Measurements from ENCODE around the gene SIRT3. TPM values are rescaled to one million over a fixed set of nuclear protein-coding genes. Genes with fewer than 3 reads are reported as not detected.
"Not testable (repeated sequence)": the region's sequence is repeated elsewhere in the genome, so short reads cannot be mapped to it uniquely, and the experiment has no call there.

The SIRT3 gene
- total RNA-seq, 2 experiments from 2014 or later: 27.7 to 32.1 TPM

DNA sequence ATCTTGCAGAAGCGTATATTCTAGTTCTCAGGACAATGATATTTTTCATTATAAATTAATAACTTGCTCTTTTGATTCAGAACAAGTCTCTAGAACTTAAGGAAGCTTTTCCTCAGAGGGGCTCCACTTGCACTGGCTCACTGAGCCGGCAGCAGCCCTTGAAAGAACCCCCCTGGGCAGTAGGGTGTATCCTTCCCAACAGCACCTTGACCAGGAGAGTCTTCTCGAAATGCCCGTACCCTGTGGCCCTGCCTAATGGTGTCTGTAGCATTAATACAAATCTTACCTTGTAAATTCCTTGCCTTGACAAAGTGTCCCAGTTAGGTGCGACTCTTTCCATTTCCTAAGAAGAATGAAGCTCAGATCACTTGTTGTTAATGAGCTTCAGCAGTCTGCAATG is 14.1 kb upstream of the SIRT3 start:
- TF ChIP-seq, protein P1, sequence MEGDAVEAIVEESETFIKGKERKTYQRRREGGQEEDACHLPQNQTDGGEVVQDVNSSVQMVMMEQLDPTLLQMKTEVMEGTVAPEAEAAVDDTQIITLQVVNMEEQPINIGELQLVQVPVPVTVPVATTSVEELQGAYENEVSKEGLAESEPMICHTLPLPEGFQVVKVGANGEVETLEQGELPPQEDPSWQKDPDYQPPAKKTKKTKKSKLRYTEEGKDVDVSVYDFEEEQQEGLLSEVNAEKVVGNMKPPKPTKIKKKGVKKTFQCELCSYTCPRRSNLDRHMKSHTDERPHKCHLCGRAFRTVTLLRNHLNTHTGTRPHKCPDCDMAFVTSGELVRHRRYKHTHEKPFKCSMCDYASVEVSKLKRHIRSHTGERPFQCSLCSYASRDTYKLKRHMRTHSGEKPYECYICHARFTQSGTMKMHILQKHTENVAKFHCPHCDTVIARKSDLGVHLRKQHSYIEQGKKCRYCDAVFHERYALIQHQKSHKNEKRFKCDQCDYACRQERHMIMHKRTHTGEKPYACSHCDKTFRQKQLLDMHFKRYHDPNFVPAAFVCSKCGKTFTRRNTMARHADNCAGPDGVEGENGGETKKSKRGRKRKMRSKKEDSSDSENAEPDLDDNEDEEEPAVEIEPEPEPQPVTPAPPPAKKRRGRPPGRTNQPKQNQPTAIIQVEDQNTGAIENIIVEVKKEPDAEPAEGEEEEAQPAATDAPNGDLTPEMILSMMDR (IDR thresholded peaks at IDR 0.05): no peak
- ChIA-PET POLR2A (interaction anchor here (0.7 to 3.9 kb wide), 13 partner anchors 9 to 113 kb away, joined by 3 to 24 read pairs (median 6); partner anchors contain the start of genes IFITM2, NLRP6, PSMD13 and SIRT3), CTCF (interaction anchor here (0.7 to 5.1 kb wide), 43 partner anchors 8 to 223 kb away, joined by 3 to 71 read pairs (median 10); partner anchors contain the start of genes ANO9, BET1L, IFITM2 and IFITM5)
- intact Hi-C loops (cut with micrococcal nuclease): no loop called here
- ATAC-seq (no peak), DNase-seq (no peak)
- no peak overlapping the region for H3K4me3 Mint-ChIP-seq
- H3K9me3 Mint-ChIP-seq: no peaks in the 10 kb centered on the region
- H3K36me3 Mint-ChIP-seq (ENCODE audit: low read depth): peaks cover 61% of the 10 kb centered on the region
- H3K4me1 Mint-ChIP-seq (ENCODE audit: low read depth): peaks cover 20% of the 10 kb centered on the region
- no peaks in the 10 kb centered on the region for H3K27me3 Mint-ChIP-seq
- H3K27ac Mint-ChIP-seq: no peak overlapping the region

DNA sequence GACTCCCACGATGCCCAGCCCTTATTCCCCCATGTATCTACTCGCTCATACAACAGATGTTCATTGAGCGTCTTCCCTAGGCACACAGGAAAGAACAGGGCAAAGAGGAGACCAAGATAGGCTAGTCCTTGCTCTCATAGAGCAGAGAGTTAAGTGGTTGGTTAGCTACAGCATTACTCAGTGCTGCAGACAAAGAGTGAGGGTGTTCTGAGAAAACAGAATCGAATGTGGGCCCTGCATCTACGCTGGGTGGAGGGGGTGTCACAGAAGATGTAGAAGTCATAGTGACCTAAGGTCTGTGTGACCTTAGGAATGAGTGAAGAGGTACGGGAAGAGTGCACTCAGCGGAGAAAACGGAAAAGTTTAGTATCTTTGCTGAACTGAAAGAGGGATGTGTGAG is 12.9 kb upstream of the SIRT3 start:
- TF ChIP-seq, protein P1 (IDR thresholded peaks at IDR 0.05): no peak
- peaks cover 25% of the 10 kb centered on the region for H3K4me1 Mint-ChIP-seq (ENCODE audit: low read depth)
- ATAC-seq (no peak), DNase-seq (no peak)
- ChIA-PET CTCF (interaction anchor here (0.8 to 5.1 kb wide), 9 partner anchors 11 to 200 kb away, joined by 3 to 71 read pairs (median 14); partner anchors contain the start of genes BET1L, NLRP6, PSMD13 and PTDSS2), POLR2A (interaction anchor here (1.0 to 3.9 kb wide), 2 partner anchors 11 to 28 kb away, joined by 3 to 24 read pairs; partner anchors contain the start of gene PSMD13)
- H3K9me3 Mint-ChIP-seq: no peaks in the 10 kb centered on the region
- intact Hi-C loops (cut with micrococcal nuclease): no loop called here
- no peak overlapping the region for H3K4me3 Mint-ChIP-seq
- no peaks in the 10 kb centered on the region for H3K27me3 Mint-ChIP-seq
- peaks cover 68% of the 10 kb centered on the region for H3K36me3 Mint-ChIP-seq (ENCODE audit: low read depth)
- H3K27ac Mint-ChIP-seq: peak overlapping the region; percentile 8

DNA sequence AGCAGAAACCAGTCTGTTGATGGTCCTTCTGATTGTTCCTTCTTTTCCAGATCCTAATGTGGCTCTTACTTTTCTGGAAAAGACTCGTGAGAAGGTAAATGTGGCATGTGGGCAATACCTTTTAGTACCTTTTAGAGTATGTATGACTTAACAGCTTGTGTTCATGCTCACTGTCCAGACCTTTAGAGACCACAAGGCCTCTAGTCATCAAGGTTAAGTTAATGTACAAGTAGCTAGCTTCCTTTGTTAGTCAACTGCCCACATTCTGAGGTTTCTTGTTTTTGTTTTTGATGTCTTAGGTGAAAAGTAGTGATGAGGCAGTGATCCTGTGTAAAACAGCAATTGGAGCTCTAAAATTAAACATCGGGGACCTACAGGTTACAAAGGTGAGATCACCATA is 8.2 kb upstream of the SIRT3 start:
- TF ChIP-seq, protein P1 (IDR thresholded peaks at IDR 0.05): no peak
- no peak overlapping the region for H3K27ac Mint-ChIP-seq
- intact Hi-C loops (cut with micrococcal nuclease): no loop called here
- H3K36me3 Mint-ChIP-seq (ENCODE audit: low read depth): peaks cover 76% of the 10 kb centered on the region
- H3K9me3 Mint-ChIP-seq: no peaks in the 10 kb centered on the region
- no peak for DNase-seq
- no peak for ATAC-seq
- no peaks in the 10 kb centered on the region for H3K27me3 Mint-ChIP-seq
- ChIA-PET CTCF (interaction anchor here (1.3 kb wide), 1 partner anchor 9 kb away, joined by 5 read pairs; no protein-coding TSS in a partner anchor), POLR2A (interaction anchor here (0.7 to 1.6 kb wide), 3 partner anchors 23 to 111 kb away, joined by 3 read pairs; no protein-coding TSS in a partner anchor)
- H3K4me1 Mint-ChIP-seq (ENCODE audit: low read depth): peaks cover 42% of the 10 kb centered on the region
- no peak overlapping the region for H3K4me3 Mint-ChIP-seq

DNA sequence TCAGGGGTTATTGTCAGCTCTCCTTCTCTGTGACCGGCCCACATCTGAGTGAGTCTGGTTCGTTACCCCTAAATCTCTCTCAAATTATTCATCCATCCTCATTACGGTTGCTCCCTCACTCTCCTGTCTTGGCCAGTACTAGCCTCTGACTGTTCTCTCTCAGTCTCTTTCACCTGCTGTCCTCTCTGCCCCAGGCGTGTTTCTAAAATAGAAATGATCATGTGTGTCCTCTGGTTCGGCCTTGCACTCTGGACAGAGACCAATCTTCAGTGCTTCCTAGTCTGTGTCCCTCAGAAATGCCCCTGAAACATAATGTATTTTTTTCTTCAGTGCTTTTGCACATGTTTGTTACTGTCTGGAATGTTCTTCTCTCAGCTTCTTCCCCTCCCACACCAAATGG is 5.5 kb upstream of the SIRT3 start:
- intact Hi-C loops (cut with micrococcal nuclease): no loop called here
- Mint-ChIP-seq H3K36me3 (ENCODE audit: low read depth) (peaks cover 66% of the 10 kb centered on the region), H3K4me3 (no peak overlapping the region), H3K27ac (peak overlapping the region; percentile 57), H3K4me1 (ENCODE audit: low read depth) (peaks cover 51% of the 10 kb centered on the region), H3K27me3 (no peaks in the 10 kb centered on the region), H3K9me3 (no peaks in the 10 kb centered on the region)
- DNase-seq (no peak), ATAC-seq (no peak)
- ChIA-PET CTCF (interaction anchor here (1.1 to 1.9 kb wide), 2 partner anchors 9 to 10 kb away, joined by 3 to 13 read pairs; no protein-coding TSS in a partner anchor), POLR2A (interaction anchor here (1.0 to 2.9 kb wide), 3 partner anchors 9 to 171 kb away, joined by 3 to 13 read pairs (median 4); no protein-coding TSS in a partner anchor)
- TF ChIP-seq, protein P1 (IDR thresholded peaks at IDR 0.05): no peak

DNA sequence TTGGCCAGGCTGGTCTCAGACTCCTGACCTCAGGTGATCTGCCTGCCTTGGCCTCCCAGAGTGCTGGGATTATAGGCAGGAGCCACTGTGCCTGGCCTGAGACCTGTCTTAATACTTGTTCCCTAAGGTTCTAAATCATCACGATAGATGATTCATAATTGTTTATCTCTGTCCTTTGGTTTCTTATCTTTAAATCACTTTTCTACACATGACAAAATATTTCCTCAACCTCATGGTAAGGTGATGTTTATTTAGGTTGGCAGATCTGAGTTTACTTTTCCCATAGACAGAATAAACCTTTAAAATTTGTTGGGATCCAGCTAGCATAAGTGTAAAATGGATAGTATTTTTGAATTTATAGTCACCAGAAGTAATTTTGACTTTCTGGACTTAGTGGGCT is 4.2 kb upstream of the SIRT3 start:
- Mint-ChIP-seq H3K4me1 (ENCODE audit: low read depth) (peaks cover 53% of the 10 kb centered on the region), H3K4me3 (no peak overlapping the region), H3K27me3 (no peaks in the 10 kb centered on the region), H3K9me3 (no peaks in the 10 kb centered on the region), H3K27ac (peak overlapping the region; percentile 51), H3K36me3 (ENCODE audit: low read depth) (peaks cover 54% of the 10 kb centered on the region)
- TF ChIP-seq, protein P1 (IDR thresholded peaks at IDR 0.05): no peak
- intact Hi-C loops (cut with micrococcal nuclease): no loop called here
- no peak for ATAC-seq
- no peak for DNase-seq
- ChIA-PET POLR2A (interaction anchor here (1.1 to 6.1 kb wide), 5 partner anchors 10 to 48 kb away, joined by 3 to 43 read pairs (median 4); partner anchors contain the start of genes BET1L, PGGHG and RIC8A), CTCF (interaction anchor here (6.3 kb wide), 1 partner anchor 10 kb away, joined by 68 read pairs; no protein-coding TSS in a partner anchor)

DNA sequence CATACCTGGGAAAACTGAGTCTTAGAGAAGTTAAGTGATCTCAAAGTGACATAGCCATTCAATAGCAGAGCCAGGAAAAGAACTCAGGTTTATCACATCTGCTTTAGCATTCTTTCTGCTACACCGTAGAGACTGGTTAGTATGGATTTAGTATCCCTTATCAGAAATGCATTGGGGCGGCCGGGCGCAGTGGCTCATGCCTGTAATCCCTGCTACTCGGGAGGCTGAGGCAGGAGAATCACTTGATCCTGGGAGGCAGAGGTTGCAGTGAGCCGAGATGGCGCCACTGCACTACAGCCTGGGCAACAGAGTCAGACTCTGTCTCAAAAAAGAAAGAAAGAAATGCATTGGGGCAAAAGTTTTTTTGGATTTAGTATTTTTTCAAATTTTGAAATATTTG is 2.2 kb upstream of the SIRT3 start:
- H3K9me3 Mint-ChIP-seq; H3K27me3 Mint-ChIP-seq; ATAC-seq; intact Hi-C loops (cut with micrococcal nuclease); DNase-seq: not testable (repeated sequence)
- ChIA-PET CTCF (interaction anchor here (1.0 to 6.3 kb wide), 5 partner anchors 12 to 67 kb away, joined by 3 to 68 read pairs (median 7); partner anchors contain the start of genes BET1L and RIC8A), POLR2A (interaction anchor here (1.0 to 6.1 kb wide), 4 partner anchors 8 to 32 kb away, joined by 3 to 43 read pairs (median 16); partner anchors contain the start of genes BET1L and RIC8A)
- Mint-ChIP-seq H3K36me3 (ENCODE audit: low read depth) (peaks cover 42% of the 10 kb centered on the region), H3K4me3 (peak overlapping the region; percentile 95), H3K27ac (peak overlapping the region; percentile 22), H3K4me1 (ENCODE audit: low read depth) (peaks cover 48% of the 10 kb centered on the region)

Data from activated CD8-positive, alpha-beta T cell treated with anti-CD3 and anti-CD28 coated beads for 36 hours (primary cell).